GM12878 (cell line): ENCODE measurements around the gene RENBP. TPM values are rescaled to one million over a fixed set of nuclear protein-coding genes. Genes with fewer than 3 reads are reported as not detected.

Experiments
- BCLAF1 ChIP-seq: fragments of 450-650 bp; IDR thresholded peaks from 2 replicates; pipeline ENCODE4 v1.6.1; 2017; ENCODE audit warnings: antibody characterized with exemption, mild to moderate bottlenecking, moderate library complexity
- BMI1 ChIP-seq: fragments of 450-650 bp; IDR thresholded peaks from 2 replicates; pipeline ENCODE4 v1.6.1; 2016; ENCODE audit warnings: mild to moderate bottlenecking, moderate library complexity, borderline replicate concordance
- CUX1 ChIP-seq: IDR thresholded peaks from 2 replicates; pipeline ENCODE4 v1.6.1; 2012; ENCODE audit warnings: improper control_type of control experiment, low read depth, low read length; ENCODE audit not compliant: insufficient replicate concordance
- NR2F1 ChIP-seq: fragments of 450-650 bp; conservative IDR thresholded peaks from 2 replicates; pipeline ENCODE4 v1.6.1; 2017; ENCODE audit warnings: mild to moderate bottlenecking
- PAX5 ChIP-seq: IDR thresholded peaks from 2 replicates; pipeline ENCODE4 v1.6.1; 2011; ENCODE audit warnings: low read depth, low read length, borderline replicate concordance
- PAX8 ChIP-seq: fragments of 450-650 bp; IDR thresholded peaks from 2 replicates; pipeline ENCODE4 v1.6.1; 2017; ENCODE audit warnings: mild to moderate bottlenecking, moderate library complexity
- SMAD5 ChIP-seq: IDR thresholded peaks from 2 replicates; pipeline ENCODE4 v1.6.1; 2016; ENCODE audit warnings: antibody characterized with exemption, low read depth
- SPI1 ChIP-seq: IDR thresholded peaks from 2 replicates; pipeline ENCODE4 v1.6.1; 2011; ENCODE audit warnings: low read depth, mild to moderate bottlenecking, low read length, moderate library complexity, borderline replicate concordance; ENCODE audit not compliant: insufficient read depth
- SUPT20H ChIP-seq: IDR thresholded peaks from 2 replicates; pipeline ENCODE4 v1.6.1; 2011; ENCODE audit warnings: low read depth, mild to moderate bottlenecking, low read length, moderate library complexity, borderline replicate concordance; ENCODE audit not compliant: control insufficient read depth
- TCF7 ChIP-seq: IDR thresholded peaks from 2 replicates; pipeline ENCODE4 v1.6.1; 2014; ENCODE audit warnings: antibody characterized with exemption, borderline replicate concordance
- YBX1 ChIP-seq: fragments of 450-650 bp; IDR thresholded peaks from 2 replicates; pipeline ENCODE4 v1.6.1; 2016; ENCODE audit warnings: antibody characterized with exemption
- ZBED1 ChIP-seq: IDR thresholded peaks from 2 replicates; pipeline ENCODE4 v1.6.1; 2016; ENCODE audit warnings: borderline replicate concordance
- ZBTB4 ChIP-seq: fragments of 450-650 bp; formaldehyde crosslinking; IDR thresholded peaks from 2 replicates; pipeline ENCODE4 v1.4.0; 2022; ENCODE audit warnings: mild to moderate bottlenecking, moderate library complexity
- polyA plus RNA-seq, 11 experiments: library from polyadenylated mRNA; depleted of rRNA in 4 of 11; unstranded in 6 of 11; stranded (reverse) in 5 of 11; fragments of >200 nt; fragmentation: Nextera tagmentation in 4 of 11; fragmentation: Illumina TruSeq in 1 of 11; extraction: Ambion mirVana in 4 of 11; extraction: Trizol in 1 of 11; gene quantifications; 1 replicate in 1 of 11; 2 replicates in 10 of 11; pipeline versions ENCODE4 v1.2.1 to v1.2.3, GENCODE V29; 2011 to 2016; ENCODE audit warnings: inconsistent platforms in 2 of 11, missing spikeins in 2 of 11, low read depth in 1 of 11
- total RNA-seq, 4 experiments: library from RNA; depleted of rRNA in 3 of 4; stranded (reverse); fragments of >200 nt in 3 of 4; fragmentation: Illumina TruSeq in 1 of 4; extraction: Trizol in 1 of 4; gene quantifications; 2 replicates each; pipeline versions ENCODE4 v1.2.1 to v1.2.3, GENCODE V29; 2013 to 2021

RENBP gene
- total and polyA plus RNA-seq, 10 of the 15 experiments (the other 5 are each of a cell fraction or from before 2014, with no cell fraction given) = 0.36 to 4.9 (median 1.8) TPM; not detected in 3

GRCh38 chrX:153955228-153955732, 10.8 kb upstream of the RENBP start (continued):
- TF ChIP-seq SMAD5 (no peak), SUPT20H (no peak), ZBED1 (no peak), PAX5 (no peak), SPI1 (no peak), PAX8 (no peak), BMI1 (no peak), BCLAF1 (no peak), TCF7 (no peak), YBX1 (no peak), NR2F1 (no peak), CUX1 (no peak), ZBTB4 (CRISPR knock-in tag) (no peak)
